Measurements from ENCODE around the gene ANKRD29.

GRCh38 chr18:23573626-23574431, 88.9 kb downstream of the ANKRD29 start:
- TF ChIP-seq CTCF (IDR thresholded peaks at IDR 0.05; ENCODE audit: extremely low read depth in 1 of 2, insufficient read depth in 1 of 2, low read depth in 1 of 2, low read length in 2 of 2): no peak
- TF ChIP-seq MAX (IDR thresholded peaks at IDR 0.05; ENCODE audit: insufficient read depth, insufficient read length): no peak
- TF ChIP-seq POLR2AphosphoS5 (IDR thresholded peaks at IDR 0.05; ENCODE audit: insufficient read depth, low read depth, low read length): no peak
- no peak for TF ChIP-seq POLR2A (IDR thresholded peaks at IDR 0.05; ENCODE audit: low read depth, low read length)
- TF ChIP-seq GATA2 (IDR thresholded peaks at IDR 0.05; ENCODE audit: insufficient read depth, insufficient read length, low read depth, low read length): no peak
- TF ChIP-seq EZH2 (IDR thresholded peaks at IDR 0.05; ENCODE audit: borderline replicate concordance, low read depth, low read length, severe bottlenecking): no peak
